Endothelial cell (in vitro differentiated cells): Measurements from ENCODE around the gene ITGB2. TPM values are rescaled to one million over a fixed set of nuclear protein-coding genes. Genes with fewer than 3 reads are reported as not detected.
A peak's percentile ranks its signal among the peaks of the same experiment; 100 is the strongest.

ENCODE experiments used
- DNase-seq: peaks from one replicate; pipeline ENCODE4 v3.0.0; 2021; ENCODE audit warnings: low spot score
- H3K27ac Mint-ChIP-seq: one replicate; pipeline ENCODE4 v1.8.0; 2021; ENCODE audit warnings: mixed read lengths, inconsistent platforms; ENCODE audit not compliant: unreplicated experiment
- H3K27me3 Mint-ChIP-seq: one replicate; pipeline ENCODE4 v1.8.0; 2021; ENCODE audit warnings: mild to moderate bottlenecking, moderate library complexity, mixed read lengths, inconsistent platforms; ENCODE audit not compliant: unreplicated experiment
- H3K36me3 Mint-ChIP-seq: one replicate; pipeline ENCODE4 v1.8.0; 2021; ENCODE audit warnings: mild to moderate bottlenecking, low read depth, mixed read lengths, inconsistent platforms; ENCODE audit not compliant: unreplicated experiment
- H3K4me1 Mint-ChIP-seq: one replicate; pipeline ENCODE4 v1.8.0; 2021; ENCODE audit warnings: mild to moderate bottlenecking, mixed read lengths, inconsistent platforms; ENCODE audit not compliant: unreplicated experiment
- H3K4me3 Mint-ChIP-seq: one replicate; pipeline ENCODE4 v1.8.0; 2021; ENCODE audit warnings: mild to moderate bottlenecking, mixed read lengths, inconsistent platforms; ENCODE audit not compliant: unreplicated experiment
- H3K9me3 Mint-ChIP-seq: one replicate; pipeline ENCODE4 v1.8.0; 2021; ENCODE audit warnings: mixed read lengths, inconsistent platforms; ENCODE audit not compliant: unreplicated experiment
- CTCF ChIP-seq: fragments of 200-600 bp; sonication (generic); IDR thresholded peaks from one replicate; pipeline ENCODE4 v1.5.0; 2021; ENCODE audit warnings: antibody characterized with exemption; ENCODE audit not compliant: unreplicated experiment
- total RNA-seq: library from RNA; stranded (reverse); fragmentation: NEBNext Ultra II Directional; extraction: Animal tissue kit (Norgen Biotek cat#: 25700); gene quantifications from one replicate; pipeline ENCODE4 v1.2.1, GENCODE V29; 2021; ENCODE audit not compliant: unreplicated experiment

Gene ITGB2
- total RNA-seq, 1 donor from 2014 or later = 21.3 TPM

- no peak overlapping the region for H3K4me3 Mint-ChIP-seq
- no peaks in the 10 kb centered on the region for H3K9me3 Mint-ChIP-seq
- peaks cover 13% of the 10 kb centered on the region for H3K27me3 Mint-ChIP-seq
Observed at GRCh38 chr21:44867999-44868700, 52.5 kb downstream of the ITGB2 start.

GRCh38 chr21:44867464-44867863 is 53.2 kb downstream of the ITGB2 start:
- Mint-ChIP-seq H3K27ac (peak overlapping the region; percentile 86), H3K4me3 (peak overlapping the region; percentile 29), H3K36me3 (peaks cover 22% of the 10 kb centered on the region), H3K4me1 (peaks cover 52% of the 10 kb centered on the region), H3K9me3 (no peaks in the 10 kb centered on the region), H3K27me3 (peaks cover 11% of the 10 kb centered on the region)
- TF ChIP-seq CTCF = no peak
- DNase-seq = no peak

More at GRCh38 chr21:44867999-44868700, 52.5 kb downstream of the ITGB2 start:
- no peak for TF ChIP-seq CTCF
- DNase-seq = no peak
- peaks cover 55% of the 10 kb centered on the region for H3K4me1 Mint-ChIP-seq
- peaks cover 22% of the 10 kb centered on the region for H3K36me3 Mint-ChIP-seq
- peak overlapping the region; percentile 13 for H3K27ac Mint-ChIP-seq

DNA sequence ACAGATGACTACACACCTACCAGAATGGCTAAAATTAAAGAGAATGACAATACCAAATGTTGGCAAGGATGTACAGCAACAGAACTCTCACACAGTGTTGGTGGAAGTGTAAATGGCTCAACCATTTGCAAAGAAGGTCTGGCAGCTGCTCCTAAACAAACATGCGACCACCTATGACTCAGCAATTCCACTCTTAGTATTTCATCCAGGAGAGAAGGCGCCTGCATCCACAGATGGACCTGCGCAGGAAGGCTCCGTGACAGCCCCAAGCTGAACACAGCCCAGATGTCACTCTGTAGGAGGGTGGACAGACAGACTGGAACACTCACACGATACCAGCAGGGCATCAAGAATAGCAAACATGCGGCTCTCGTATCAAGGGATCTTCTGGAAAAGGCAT is 53.9 kb downstream of the ITGB2 start:
- Mint-ChIP-seq H3K4me3 (peak overlapping the region; percentile 78), H3K9me3 (no peaks in the 10 kb centered on the region), H3K27me3 (peaks cover 6% of the 10 kb centered on the region), H3K27ac (peak overlapping the region; percentile 86), H3K4me1 (peaks cover 46% of the 10 kb centered on the region), H3K36me3 (peaks cover 24% of the 10 kb centered on the region)
- TF ChIP-seq CTCF = no peak
- no peak for DNase-seq

- peaks cover 38% of the 10 kb centered on the region for H3K4me1 Mint-ChIP-seq
- H3K9me3 Mint-ChIP-seq = no peaks in the 10 kb centered on the region
- no peak for DNase-seq
- no peak for TF ChIP-seq CTCF
- peaks cover 9% of the 10 kb centered on the region for H3K27me3 Mint-ChIP-seq
- H3K27ac Mint-ChIP-seq = no peak overlapping the region
- H3K36me3 Mint-ChIP-seq = peaks cover 32% of the 10 kb centered on the region
- no peak overlapping the region for H3K4me3 Mint-ChIP-seq
Observed at GRCh38 chr21:44865561-44866280, 55.0 kb downstream of the ITGB2 start.
